Measurements from ENCODE around the gene VCAN.

DNA sequence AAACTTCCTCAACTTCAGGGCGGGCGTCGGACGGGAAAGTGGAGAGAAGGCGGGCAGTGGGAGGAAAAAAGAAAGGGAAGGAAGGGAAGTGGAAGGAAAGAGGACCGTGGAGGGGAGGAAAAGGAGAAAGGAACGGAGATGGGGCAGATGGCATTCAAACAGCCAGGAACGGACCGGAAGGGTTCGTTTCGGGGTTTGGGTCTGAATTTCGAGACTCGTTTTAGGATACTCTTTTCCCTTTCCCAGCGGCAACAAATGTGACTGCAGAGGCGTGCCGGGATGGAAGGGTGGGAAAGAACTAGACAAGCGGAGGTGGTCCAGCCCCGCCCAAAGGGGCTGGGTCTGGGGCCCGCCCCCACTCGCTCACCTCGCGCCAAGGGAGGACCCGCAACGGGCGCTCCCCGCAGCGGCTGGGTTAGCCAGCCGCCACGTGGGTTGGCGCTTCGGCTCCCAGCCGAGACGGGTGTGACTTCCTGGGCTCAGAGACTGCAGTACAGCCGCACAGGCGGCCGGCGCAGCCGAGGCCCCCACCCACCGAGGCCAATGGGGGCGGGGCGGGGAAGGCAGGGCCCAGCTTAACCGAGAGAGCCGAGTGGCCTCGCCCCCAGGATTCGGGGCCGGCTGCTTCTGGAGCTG, 2.7 kb downstream of the VCAN start:
- TF ChIP-seq, protein P1, sequence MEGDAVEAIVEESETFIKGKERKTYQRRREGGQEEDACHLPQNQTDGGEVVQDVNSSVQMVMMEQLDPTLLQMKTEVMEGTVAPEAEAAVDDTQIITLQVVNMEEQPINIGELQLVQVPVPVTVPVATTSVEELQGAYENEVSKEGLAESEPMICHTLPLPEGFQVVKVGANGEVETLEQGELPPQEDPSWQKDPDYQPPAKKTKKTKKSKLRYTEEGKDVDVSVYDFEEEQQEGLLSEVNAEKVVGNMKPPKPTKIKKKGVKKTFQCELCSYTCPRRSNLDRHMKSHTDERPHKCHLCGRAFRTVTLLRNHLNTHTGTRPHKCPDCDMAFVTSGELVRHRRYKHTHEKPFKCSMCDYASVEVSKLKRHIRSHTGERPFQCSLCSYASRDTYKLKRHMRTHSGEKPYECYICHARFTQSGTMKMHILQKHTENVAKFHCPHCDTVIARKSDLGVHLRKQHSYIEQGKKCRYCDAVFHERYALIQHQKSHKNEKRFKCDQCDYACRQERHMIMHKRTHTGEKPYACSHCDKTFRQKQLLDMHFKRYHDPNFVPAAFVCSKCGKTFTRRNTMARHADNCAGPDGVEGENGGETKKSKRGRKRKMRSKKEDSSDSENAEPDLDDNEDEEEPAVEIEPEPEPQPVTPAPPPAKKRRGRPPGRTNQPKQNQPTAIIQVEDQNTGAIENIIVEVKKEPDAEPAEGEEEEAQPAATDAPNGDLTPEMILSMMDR (IDR thresholded peaks at IDR 0.05), result no peak
- TF ChIP-seq POLR2A (IDR thresholded peaks at IDR 0.05), result no peak
